Activated naive CD4-positive, alpha-beta T cell treated with anti-CD3 and anti-CD28 coated beads, Interleukin-2, amount 50 U/mL, for 16 hours (primary cell): ENCODE results near the gene SLC9A7.
"Not testable (repeated sequence)": the region's sequence is repeated elsewhere in the genome, so short reads cannot be mapped to it uniquely, and the experiment has no call there.

Experiments used
- DNase-seq: peaks from one replicate; pipeline ENCODE4 v3.0.0-alpha.2; 2020

Gene SLC9A7

GRCh38 chrX:46758956-46759644 is at the start of gene SLC9A7:
Gene SLC9A7 (minus strand): TSS chrX:46759118. CDS start chrX:46759029, 89 bp downstream.
- peak; percentile 81 for DNase-seq

GRCh38 chrX:46805270-46805669 is 46.4 kb upstream of the SLC9A7 start:
- DNase-seq = no peak

- no peak for DNase-seq
Measured at GRCh38 chrX:46803140-46803539, 44.2 kb upstream of the SLC9A7 start.

- peak; percentile 71 for DNase-seq
Measured at GRCh38 chrX:46796574-46797191, 37.8 kb upstream of the SLC9A7 start.

GRCh38 chrX:46793386-46794143 is 34.6 kb upstream of the SLC9A7 start:
- DNase-seq = no peak

- no peak for DNase-seq
Measured at GRCh38 chrX:46792810-46793188, 33.9 kb upstream of the SLC9A7 start.

GRCh38 chrX:46791927-46792809 is 33.2 kb upstream of the SLC9A7 start:
- DNase-seq = no peak

- DNase-seq = no peak
Measured at GRCh38 chrX:46788902-46789301, 30.0 kb upstream of the SLC9A7 start.

- not testable (repeated sequence) for DNase-seq
Measured at GRCh38 chrX:46784437-46784836, 25.5 kb upstream of the SLC9A7 start.

GRCh38 chrX:46782034-46782433 is 23.1 kb upstream of the SLC9A7 start:
- no peak for DNase-seq

GRCh38 chrX:46777971-46778810 is 19.3 kb upstream of the SLC9A7 start:
- no peak for DNase-seq

GRCh38 chrX:46770817-46771163 is 11.9 kb upstream of the SLC9A7 start:
- no peak for DNase-seq

GRCh38 chrX:46770000-46770816 is 11.3 kb upstream of the SLC9A7 start:
- DNase-seq = no peak

- no peak for DNase-seq
Measured at GRCh38 chrX:46762963-46763362, 4.0 kb upstream of the SLC9A7 start.

- DNase-seq = no peak
Measured at GRCh38 chrX:46759645-46759974, 692 bp upstream of the SLC9A7 start.

- peak; percentile 27 for DNase-seq
Measured at GRCh38 chrX:46758163-46758955, 559 bp downstream of the SLC9A7 start.

- DNase-seq = no peak
Measured at GRCh38 chrX:46757593-46757992, 1.3 kb downstream of the SLC9A7 start.

- DNase-seq = no peak
Measured at GRCh38 chrX:46757052-46757451, 1.9 kb downstream of the SLC9A7 start.

GRCh38 chrX:46755671-46756070 is 3.2 kb downstream of the SLC9A7 start:
- no peak for DNase-seq

GRCh38 chrX:46754586-46755061 is 4.3 kb downstream of the SLC9A7 start:
- DNase-seq = no peak
